Mucosa of stomach (tissue), 1 donor: ENCODE data around the gene CNOT2.

Experiments used
- H3K27me3 ChIP-seq: one replicate; pipeline ENCODE4 v1.7.0; 2013; ENCODE audit warnings: mild to moderate bottlenecking, low read length; ENCODE audit not compliant: control insufficient read depth, insufficient read depth
- H3K36me3 ChIP-seq: one replicate; pipeline ENCODE4 v1.7.0; 2013; ENCODE audit warnings: low read length; ENCODE audit not compliant: control insufficient read depth, insufficient read depth
- H3K4me1 ChIP-seq: one replicate; pipeline ENCODE4 v1.7.0; 2013; ENCODE audit warnings: mild to moderate bottlenecking, low read length; ENCODE audit not compliant: control insufficient read depth, insufficient read depth
- H3K4me3 ChIP-seq: one replicate; pipeline ENCODE4 v1.7.0; 2013; ENCODE audit warnings: low read length
- H3K9ac ChIP-seq: one replicate; pipeline ENCODE4 v1.7.0; 2013; ENCODE audit warnings: mild to moderate bottlenecking, low read length, moderate library complexity
- H3K9me3 ChIP-seq: one replicate; pipeline ENCODE4 v1.7.0; 2013; ENCODE audit warnings: mild to moderate bottlenecking, low read length, moderate library complexity; ENCODE audit not compliant: control insufficient read depth
- donor health status: Pancreatic carcinoma.

The CNOT2 gene

GRCh38 chr12:70354787-70355186 lies 111.6 kb downstream of the CNOT2 start:
- H3K36me3 ChIP-seq: no peaks in the 10 kb centered on the region
- no peak overlapping the region for H3K9ac ChIP-seq
- H3K9me3 ChIP-seq: no peaks in the 10 kb centered on the region
- no peaks in the 10 kb centered on the region for H3K4me1 ChIP-seq
- H3K27me3 ChIP-seq: no peaks in the 10 kb centered on the region
- no peak overlapping the region for H3K4me3 ChIP-seq

- H3K36me3 ChIP-seq: no peaks in the 10 kb centered on the region
These were observed 112.7 kb downstream of the CNOT2 start for GRCh38 chr12:70355972-70356371.

GRCh38 chr12:70359458-70360197 lies 116.4 kb downstream of the CNOT2 start:
- H3K9ac ChIP-seq: no peak overlapping the region
- H3K4me3 ChIP-seq: no peak overlapping the region
- no peaks in the 10 kb centered on the region for H3K36me3 ChIP-seq
- H3K27me3 ChIP-seq: peaks cover 19% of the 10 kb centered on the region
- no peaks in the 10 kb centered on the region for H3K9me3 ChIP-seq
- no peaks in the 10 kb centered on the region for H3K4me1 ChIP-seq

More at GRCh38 chr12:70355972-70356371, 112.7 kb downstream of the CNOT2 start:
- Histone ChIP-seq H3K4me3 (no peak overlapping the region), H3K9ac (no peak overlapping the region), H3K9me3 (no peaks in the 10 kb centered on the region), H3K4me1 (no peaks in the 10 kb centered on the region), H3K27me3 (no peaks in the 10 kb centered on the region)

- no peaks in the 10 kb centered on the region for H3K36me3 ChIP-seq
- H3K27me3 ChIP-seq: peaks cover 25% of the 10 kb centered on the region
- no peak overlapping the region for H3K9ac ChIP-seq
- H3K9me3 ChIP-seq: no peaks in the 10 kb centered on the region
- H3K4me3 ChIP-seq: no peak overlapping the region
- peaks cover 2% of the 10 kb centered on the region for H3K4me1 ChIP-seq
These were observed 117.0 kb downstream of the CNOT2 start for GRCh38 chr12:70360218-70360617.

GRCh38 chr12:70364695-70365397 lies 121.6 kb downstream of the CNOT2 start:
- Histone ChIP-seq H3K36me3 (no peaks in the 10 kb centered on the region), H3K9me3 (no peaks in the 10 kb centered on the region), H3K4me3 (peak overlapping the region; percentile 15), H3K27me3 (peaks cover 47% of the 10 kb centered on the region), H3K4me1 (peaks cover 12% of the 10 kb centered on the region), H3K9ac (no peak overlapping the region)

GRCh38 chr12:70365398-70365647 lies 122.1 kb downstream of the CNOT2 start:
- H3K4me1 ChIP-seq: peaks cover 12% of the 10 kb centered on the region
- H3K27me3 ChIP-seq: peaks cover 47% of the 10 kb centered on the region
- H3K36me3 ChIP-seq: no peaks in the 10 kb centered on the region
- no peaks in the 10 kb centered on the region for H3K9me3 ChIP-seq
- H3K9ac ChIP-seq: no peak overlapping the region
- peak overlapping the region; percentile 15 for H3K4me3 ChIP-seq

- Histone ChIP-seq H3K4me3 (peak within 1 kb of the TSS; percentile 15), H3K9ac (no peak within 1 kb of the TSS), H3K27me3 (peaks cover 47% of the 10 kb centered on the region), H3K9me3 (no peaks in the 10 kb centered on the region), H3K36me3 (no peaks in the 10 kb centered on the region), H3K4me1 (peaks cover 12% of the 10 kb centered on the region)
These were observed 122.7 kb downstream of the CNOT2 start, which contains the start of gene KCNMB4 for GRCh38 chr12:70365648-70366518. Gene KCNMB4, plus strand, starts transcription at chr12:70366290. Its CDS starts 445 bp downstream, at chr12:70366735.

GRCh38 chr12:70366581-70367257 lies 123.5 kb downstream of the CNOT2 start:
- peaks cover 47% of the 10 kb centered on the region for H3K27me3 ChIP-seq
- H3K9ac ChIP-seq: no peak overlapping the region
- no peaks in the 10 kb centered on the region for H3K36me3 ChIP-seq
- no peak overlapping the region for H3K4me3 ChIP-seq
- no peaks in the 10 kb centered on the region for H3K9me3 ChIP-seq
- peaks cover 12% of the 10 kb centered on the region for H3K4me1 ChIP-seq

- H3K27me3 ChIP-seq: peaks cover 40% of the 10 kb centered on the region
- H3K4me3 ChIP-seq: no peak overlapping the region
- no peak overlapping the region for H3K9ac ChIP-seq
- no peaks in the 10 kb centered on the region for H3K36me3 ChIP-seq
- H3K9me3 ChIP-seq: no peaks in the 10 kb centered on the region
- H3K4me1 ChIP-seq: peaks cover 12% of the 10 kb centered on the region
These were observed 124.3 kb downstream of the CNOT2 start for GRCh38 chr12:70367258-70368141.

GRCh38 chr12:70372881-70373280 lies 129.6 kb downstream of the CNOT2 start:
- Histone ChIP-seq H3K4me3 (no peak overlapping the region), H3K4me1 (no peaks in the 10 kb centered on the region), H3K27me3 (no peaks in the 10 kb centered on the region), H3K9ac (no peak overlapping the region), H3K9me3 (no peaks in the 10 kb centered on the region), H3K36me3 (no peaks in the 10 kb centered on the region)

GRCh38 chr12:70379846-70380245 lies 136.6 kb downstream of the CNOT2 start:
- H3K4me3 ChIP-seq: no peak overlapping the region
- no peaks in the 10 kb centered on the region for H3K36me3 ChIP-seq
- H3K27me3 ChIP-seq: no peaks in the 10 kb centered on the region
- H3K4me1 ChIP-seq: no peaks in the 10 kb centered on the region
- H3K9me3 ChIP-seq: no peaks in the 10 kb centered on the region
- H3K9ac ChIP-seq: no peak overlapping the region
